OCI-LY3 (cell line): Measurements from ENCODE around the gene GPR37L1.

ENCODE experiments used
- EZH2phosphoT487 ChIP-seq: fragments of 200-600 bp; shearing (Covaris generic); IDR thresholded peaks from 2 replicates; pipeline ENCODE4 v1.6.1; 2018; ENCODE audit warnings: antibody characterized with exemption, mixed run types, low read depth
- TF ChIP-seq, protein P1 (sequence below): fragments of 200-600, 300-600 bp; sonication (generic); IDR thresholded peaks from 2 replicates; pipeline ENCODE4 v1.5.1; 2014; ENCODE audit warnings: antibody characterized with exemption, low read length, low read depth

DNA sequence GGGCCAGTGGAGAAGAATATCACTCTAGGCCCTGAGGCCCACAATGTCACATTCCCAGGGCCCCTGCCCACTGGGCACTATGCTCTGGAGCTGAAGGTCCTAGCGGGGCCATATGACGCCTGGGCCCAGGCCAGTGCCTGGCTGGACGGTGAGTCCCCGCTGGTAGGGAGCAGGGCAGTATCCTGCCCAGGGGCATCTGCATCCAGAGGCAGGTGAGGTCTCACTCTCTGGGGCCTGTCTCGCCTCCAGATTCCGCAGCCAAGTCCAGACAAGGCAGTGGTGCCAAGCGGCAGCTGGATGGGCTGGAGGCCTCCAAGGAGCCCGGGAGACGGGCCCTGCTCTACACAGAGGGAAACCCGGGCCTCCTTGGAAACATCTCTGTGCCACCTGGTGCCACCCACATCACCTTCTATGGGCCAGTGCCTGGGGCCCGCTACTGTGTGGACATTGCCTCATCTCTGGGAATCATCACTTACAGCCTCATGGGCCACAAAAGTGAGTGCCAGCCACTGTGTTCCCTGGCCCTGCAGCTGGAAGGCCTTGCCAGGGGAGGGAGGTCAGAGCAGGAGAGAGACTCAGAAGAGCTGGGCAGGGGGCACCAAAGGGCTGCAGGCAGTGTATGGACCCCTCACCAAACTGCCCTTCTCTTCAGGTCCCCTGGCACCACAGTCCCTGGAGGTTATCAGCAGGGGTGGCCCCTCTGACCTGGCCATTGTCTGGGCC lies 48.7 kb downstream of the GPR37L1 start:
- TF ChIP-seq, protein P1, sequence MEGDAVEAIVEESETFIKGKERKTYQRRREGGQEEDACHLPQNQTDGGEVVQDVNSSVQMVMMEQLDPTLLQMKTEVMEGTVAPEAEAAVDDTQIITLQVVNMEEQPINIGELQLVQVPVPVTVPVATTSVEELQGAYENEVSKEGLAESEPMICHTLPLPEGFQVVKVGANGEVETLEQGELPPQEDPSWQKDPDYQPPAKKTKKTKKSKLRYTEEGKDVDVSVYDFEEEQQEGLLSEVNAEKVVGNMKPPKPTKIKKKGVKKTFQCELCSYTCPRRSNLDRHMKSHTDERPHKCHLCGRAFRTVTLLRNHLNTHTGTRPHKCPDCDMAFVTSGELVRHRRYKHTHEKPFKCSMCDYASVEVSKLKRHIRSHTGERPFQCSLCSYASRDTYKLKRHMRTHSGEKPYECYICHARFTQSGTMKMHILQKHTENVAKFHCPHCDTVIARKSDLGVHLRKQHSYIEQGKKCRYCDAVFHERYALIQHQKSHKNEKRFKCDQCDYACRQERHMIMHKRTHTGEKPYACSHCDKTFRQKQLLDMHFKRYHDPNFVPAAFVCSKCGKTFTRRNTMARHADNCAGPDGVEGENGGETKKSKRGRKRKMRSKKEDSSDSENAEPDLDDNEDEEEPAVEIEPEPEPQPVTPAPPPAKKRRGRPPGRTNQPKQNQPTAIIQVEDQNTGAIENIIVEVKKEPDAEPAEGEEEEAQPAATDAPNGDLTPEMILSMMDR, result no peak
- TF ChIP-seq EZH2phosphoT487, result no peak
